OCI-LY1 (cell line): ENCODE data around the gene DBH.

ENCODE experiments used
- H2AFZ ChIP-seq: fragments of 200-600 bp; sonication (generic), shearing (Covaris generic); 2 replicates; pipeline ENCODE4 v1.6.0; 2014; ENCODE audit warnings: antibody characterized with exemption, mild to moderate bottlenecking, low read length
- H3F3A ChIP-seq: fragments of 200-600 bp; sonication (generic), shearing (Covaris generic); 2 replicates; pipeline ENCODE4 v1.6.0; 2014; ENCODE audit warnings: mild to moderate bottlenecking, antibody characterized with exemption, low read length, moderate library complexity; ENCODE audit not compliant: insufficient read depth
- H3K27ac ChIP-seq: fragments of 200-600 bp; sonication (generic); 2 replicates; pipeline ENCODE4 v1.5.1; 2014; ENCODE audit warnings: low read length, mixed run types, mild to moderate bottlenecking, low read depth; ENCODE audit not compliant: poor library complexity, severe bottlenecking
- H3K27me3 ChIP-seq: fragments of 200-600 bp; sonication (generic); 2 replicates; pipeline ENCODE4 v1.6.0; 2014; ENCODE audit warnings: antibody characterized with exemption, mild to moderate bottlenecking, low read length, moderate library complexity; ENCODE audit not compliant: insufficient read depth
- H3K36me3 ChIP-seq: fragments of 200-600 bp; sonication (generic); 2 replicates; pipeline ENCODE4 v1.6.1; 2014; ENCODE audit warnings: mild to moderate bottlenecking, antibody characterized with exemption, low read length, moderate library complexity, mixed read lengths; ENCODE audit not compliant: insufficient read depth
- H3K4me1 ChIP-seq: fragments of 200-600 bp; sonication (generic); 2 replicates; pipeline ENCODE4 v1.5.1; 2014; ENCODE audit warnings: mild to moderate bottlenecking, low read length, moderate library complexity; ENCODE audit not compliant: insufficient read depth, severe bottlenecking
- H3K4me2 ChIP-seq: fragments of 200-600 bp; sonication (generic), shearing (Covaris generic); 2 replicates; pipeline ENCODE4 v1.6.1; 2014; ENCODE audit warnings: low read length
- H3K4me3 ChIP-seq: fragments of 200-600 bp; sonication (generic); 2 replicates; pipeline ENCODE4 v1.5.1; 2014; ENCODE audit warnings: low read length, low read depth, mild to moderate bottlenecking, mixed read lengths; ENCODE audit not compliant: poor library complexity, severe bottlenecking
- H3K79me2 ChIP-seq: fragments of 200-600 bp; shearing (Covaris generic); 2 replicates; pipeline ENCODE4 v1.6.1; 2016; ENCODE audit warnings: mixed run types, low read length, mixed read lengths; ENCODE audit not compliant: insufficient read depth
- H3K9ac ChIP-seq: fragments of 200-600 bp; sonication (generic), shearing (Covaris generic); 2 replicates; pipeline ENCODE4 v1.6.1; 2014; ENCODE audit warnings: mild to moderate bottlenecking, low read length, mixed read lengths
- H3K9me2 ChIP-seq: fragments of 200-600 bp; sonication (generic), shearing (Covaris generic); 2 replicates; pipeline ENCODE4 v1.6.1; 2014; ENCODE audit warnings: low read depth, mild to moderate bottlenecking, low read length, mixed read lengths
- H3K9me3 ChIP-seq: fragments of 200-600 bp; shearing (Covaris generic); 2 replicates; pipeline ENCODE4 v1.6.1; 2014; ENCODE audit warnings: low read length, mixed read lengths
- H4K20me1 ChIP-seq: fragments of 200-600 bp; sonication (generic), shearing (Covaris generic); 2 replicates; pipeline ENCODE4 v1.6.0; 2016; ENCODE audit warnings: mild to moderate bottlenecking, low read length; ENCODE audit not compliant: insufficient read depth
- CTCF ChIP-seq: fragments of 200-600 bp; sonication (generic), shearing (Covaris generic); IDR thresholded peaks from 2 replicates; pipeline ENCODE4 v1.5.1; 2017; ENCODE audit warnings: mild to moderate bottlenecking, antibody characterized with exemption, low read length, moderate library complexity, mixed read lengths
- EZH2 ChIP-seq: fragments of 200-600 bp; sonication (generic), shearing (Covaris generic); IDR thresholded peaks from 2 replicates; pipeline ENCODE4 v1.8.0; 2017; ENCODE audit warnings: borderline replicate concordance, mixed run types, mild to moderate bottlenecking, antibody characterized with exemption, low read length, moderate library complexity, mixed read lengths

DBH gene

GRCh38 chr9:133693116-133693515 lies 57.0 kb downstream of the DBH start:
- Histone ChIP-seq H3K4me2 (no peak overlapping the region), H2AFZ (no peak overlapping the region), H3K4me1 (no peaks in the 10 kb centered on the region), H3K27me3 (0 out of 2 replicates have a peak, but pooled peaks cover 17% of the 10 kb centered on the region), H3F3A (no peaks in the 10 kb centered on the region), H3K9me3 (no peaks in the 10 kb centered on the region), H3K79me2 (no peaks in the 10 kb centered on the region), H3K36me3 (no peaks in the 10 kb centered on the region), H3K9ac (no peak overlapping the region), H4K20me1 (no peaks in the 10 kb centered on the region), H3K9me2 (no peaks in the 10 kb centered on the region), H3K4me3 (no peak overlapping the region), H3K27ac (no peak overlapping the region)
- TF ChIP-seq EZH2, result no peak
- TF ChIP-seq CTCF, result no peak

- H3K9me3 ChIP-seq, result no peaks in the 10 kb centered on the region
- H3K36me3 ChIP-seq, result no peaks in the 10 kb centered on the region
- H4K20me1 ChIP-seq, result no peaks in the 10 kb centered on the region
- no peaks in the 10 kb centered on the region for H3K9me2 ChIP-seq
- TF ChIP-seq EZH2 (no peak), CTCF (no peak)
- H3K9ac ChIP-seq, result no peak overlapping the region
- H3K4me2 ChIP-seq, result no peak overlapping the region
- no peaks in the 10 kb centered on the region for H3K79me2 ChIP-seq
- H3F3A ChIP-seq, result no peaks in the 10 kb centered on the region
- H3K4me3 ChIP-seq, result no peak overlapping the region
- no peak overlapping the region for H3K27ac ChIP-seq
- no peaks in the 10 kb centered on the region for H3K4me1 ChIP-seq
- H2AFZ ChIP-seq, result no peak overlapping the region
- 0 out of 2 replicates have a peak, but pooled peaks cover 17% of the 10 kb centered on the region for H3K27me3 ChIP-seq
These were observed 57.8 kb downstream of the DBH start for GRCh38 chr9:133693703-133694529.

- no peaks in the 10 kb centered on the region for H3K79me2 ChIP-seq
- H3K27ac ChIP-seq, result no peak overlapping the region
- H3K9ac ChIP-seq, result no peak overlapping the region
- no peaks in the 10 kb centered on the region for H3K9me2 ChIP-seq
- H3K27me3 ChIP-seq, result 0 out of 2 replicates have a peak, but pooled peaks cover 15% of the 10 kb centered on the region
- no peaks in the 10 kb centered on the region for H4K20me1 ChIP-seq
- no peaks in the 10 kb centered on the region for H3K36me3 ChIP-seq
- H3K4me2 ChIP-seq, result no peak overlapping the region
- H2AFZ ChIP-seq, result no peak overlapping the region
- H3K4me1 ChIP-seq, result no peaks in the 10 kb centered on the region
- no peak overlapping the region for H3K4me3 ChIP-seq
- TF ChIP-seq CTCF (no peak), EZH2 (no peak)
- no peaks in the 10 kb centered on the region for H3F3A ChIP-seq
- no peaks in the 10 kb centered on the region for H3K9me3 ChIP-seq
These were observed 58.5 kb downstream of the DBH start for GRCh38 chr9:133694686-133695085.
